CD8-positive, alpha-beta memory T cell (primary cell): ENCODE results near the gene P3H2. TPM values are rescaled to one million over a fixed set of nuclear protein-coding genes. Genes with fewer than 3 reads are reported as not detected.
A peak's percentile ranks its signal among the peaks of the same experiment; 100 is the strongest.

Source experiments
- CTCF ChIA-PET: fragments of 350-600 bp; sonication (Branson Sonifier 250); formaldehyde crosslinking; loops from one replicate; lab custom pipeline; 2021; ENCODE audit warnings: antibody characterized with exemption; lab: Charles Lee
- POLR2A ChIA-PET: fragments of 350-600 bp; sonication (Branson Sonifier 250); formaldehyde crosslinking; loops from one replicate; lab custom pipeline; 2021; ENCODE audit warnings: antibody characterized with exemption; lab: Charles Lee
- DNase-seq, 5 donors: peaks; one replicate each; pipeline versions ENCODE4 v3.0.0 to v3.0.0-alpha.2; 2020 to 2022; ENCODE audit warnings: mixed read lengths in 1 of 5
- H3K27ac ChIP-seq: one replicate; pipeline ENCODE4 v1.7.0; 2013; ENCODE audit warnings: low read depth, mild to moderate bottlenecking, low read length, moderate library complexity
- H3K27me3 ChIP-seq: 2 replicates; pipeline ENCODE4 v1.7.0; 2013; ENCODE audit warnings: low read length, mild to moderate bottlenecking; ENCODE audit not compliant: insufficient read depth, poor library complexity, severe bottlenecking
- H3K36me3 ChIP-seq: 2 replicates; pipeline ENCODE4 v1.7.0; 2013; ENCODE audit warnings: mild to moderate bottlenecking, low read length, moderate library complexity; ENCODE audit not compliant: insufficient read depth
- H3K4me1 ChIP-seq: 2 replicates; pipeline ENCODE4 v1.7.0; 2013; ENCODE audit warnings: mild to moderate bottlenecking, low read length, moderate library complexity; ENCODE audit not compliant: insufficient read depth
- H3K4me3 ChIP-seq: 2 replicates; pipeline ENCODE4 v1.7.0; 2013; ENCODE audit warnings: mild to moderate bottlenecking, low read length
- H3K9me3 ChIP-seq: 2 replicates; pipeline ENCODE4 v1.7.0; 2013; ENCODE audit warnings: mild to moderate bottlenecking, low read length
- H3K27ac Mint-ChIP-seq, 8 donors: one replicate each; pipeline ENCODE4 v1.8.0; 2020 to 2021; ENCODE audit warnings: mixed read lengths in 8 of 8, mild to moderate bottlenecking in 6 of 8, inconsistent platforms in 3 of 8, moderate library complexity in 3 of 8
- H3K27me3 Mint-ChIP-seq, 2 donors: one replicate each; pipeline ENCODE4 v1.8.0; 2020 to 2021; ENCODE audit warnings: mixed read lengths in 2 of 2, mild to moderate bottlenecking in 1 of 2, moderate library complexity in 1 of 2
- H3K36me3 Mint-ChIP-seq, 3 donors: one replicate each; pipeline ENCODE4 v1.8.0; 2020 to 2021; ENCODE audit warnings: mixed read lengths in 3 of 3, inconsistent platforms in 1 of 3, mild to moderate bottlenecking in 1 of 3
- H3K4me1 Mint-ChIP-seq, 3 donors: one replicate each; pipeline ENCODE4 v1.8.0; 2020 to 2021; ENCODE audit warnings: mixed read lengths in 3 of 3, inconsistent platforms in 1 of 3, mild to moderate bottlenecking in 1 of 3
- H3K4me3 Mint-ChIP-seq, 7 donors: one replicate each; pipeline ENCODE4 v1.8.0; 2020 to 2021; ENCODE audit warnings: mixed read lengths in 7 of 7, mild to moderate bottlenecking in 6 of 7, moderate library complexity in 4 of 7, inconsistent platforms in 2 of 7
- H3K9me3 Mint-ChIP-seq, 5 donors: one replicate each; pipeline ENCODE4 v1.8.0; 2020 to 2022; ENCODE audit warnings: mixed read lengths in 5 of 5, mild to moderate bottlenecking in 3 of 5, moderate library complexity in 2 of 5, inconsistent platforms in 1 of 5
- polyA plus RNA-seq: library from polyadenylated mRNA; unstranded; fragments of 300-500 nt; fragmentation: Illumina TruSeq; gene quantifications from one replicate; pipeline ENCODE4 v1.2.3, GENCODE V29; 2021
- total RNA-seq, 2 experiments: library from RNA; stranded (reverse); gene quantifications; one replicate each; pipeline ENCODE4 v1.2.3, GENCODE V29; 2021

P3H2 gene
- total and polyA plus RNA-seq, 3 experiments from 2014 or later, result not detected

GRCh38 chr3:190094160-190094718 is 26.5 kb downstream of the P3H2 start:
- POLR2A ChIA-PET, result no interaction called here

DNA sequence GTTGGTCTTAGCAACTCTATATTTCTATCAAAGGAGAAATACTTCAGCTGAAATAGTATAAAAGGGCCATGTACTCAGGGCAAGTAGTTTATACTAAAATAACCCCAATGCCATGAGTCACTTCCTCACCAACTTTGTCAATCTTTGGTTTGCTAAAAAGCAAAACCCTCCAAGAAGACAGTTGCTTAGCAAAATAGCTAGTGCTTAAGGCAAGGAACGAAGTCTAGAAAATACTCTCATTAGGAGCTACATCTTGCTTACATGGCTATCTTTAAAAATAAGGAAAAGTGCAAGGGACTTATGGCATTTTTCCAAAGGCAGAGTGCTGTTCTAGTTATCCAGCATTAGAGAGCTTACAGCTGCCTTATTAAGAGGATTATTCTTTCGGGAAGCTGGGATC is 28.4 kb downstream of the P3H2 start:
- Histone ChIP-seq H3K27ac (no peak overlapping the region), H3K4me3 (no peak overlapping the region), H3K27me3 (no peaks in the 10 kb centered on the region), H3K4me1 (no peaks in the 10 kb centered on the region), H3K36me3 (no peaks in the 10 kb centered on the region), H3K9me3 (no peaks in the 10 kb centered on the region)
- peaks cover 0 to 4% (median 0%) of the 10 kb centered on the region in 3 donors for H3K36me3 Mint-ChIP-seq
- peaks cover 0 to 3% (median 0%) of the 10 kb centered on the region in 5 donors for H3K9me3 Mint-ChIP-seq
- H3K4me1 Mint-ChIP-seq, result no peaks in the 10 kb centered on the region
- CTCF ChIA-PET, result no interaction called here
- peaks cover 2 to 18% of the 10 kb centered on the region in 2 donors for H3K27me3 Mint-ChIP-seq
- DNase-seq, result no peak
- POLR2A ChIA-PET, result no interaction called here
- no peak overlapping the region for H3K4me3 Mint-ChIP-seq
- H3K27ac Mint-ChIP-seq, result no peak overlapping the region

More at GRCh38 chr3:190094160-190094718, 26.5 kb downstream of the P3H2 start:
- Histone ChIP-seq H3K27ac (no peak overlapping the region), H3K36me3 (no peaks in the 10 kb centered on the region), H3K4me3 (no peak overlapping the region), H3K4me1 (no peaks in the 10 kb centered on the region), H3K9me3 (no peaks in the 10 kb centered on the region), H3K27me3 (no peaks in the 10 kb centered on the region)
- CTCF ChIA-PET, result no interaction called here
- H3K4me1 Mint-ChIP-seq, result no peaks in the 10 kb centered on the region
- DNase-seq, result no peak
- H3K4me3 Mint-ChIP-seq, result no peak overlapping the region
- no peaks in the 10 kb centered on the region for H3K9me3 Mint-ChIP-seq
- H3K27me3 Mint-ChIP-seq, result peaks cover 0 to 15% of the 10 kb centered on the region in 2 donors
- peaks cover 0 to 4% (median 0%) of the 10 kb centered on the region in 3 donors for H3K36me3 Mint-ChIP-seq
- no peak overlapping the region for H3K27ac Mint-ChIP-seq

- Mint-ChIP-seq H3K27me3 (peaks cover 2 to 18% of the 10 kb centered on the region in 2 donors), H3K36me3 (no peaks in the 10 kb centered on the region), H3K4me1 (no peaks in the 10 kb centered on the region), H3K4me3 (no peak overlapping the region), H3K27ac (no peak overlapping the region), H3K9me3 (peaks cover 0 to 3% (median 0%) of the 10 kb centered on the region in 5 donors)
- CTCF ChIA-PET, result no interaction called here
- no peak overlapping the region for H3K4me3 ChIP-seq
- H3K4me1 ChIP-seq, result no peaks in the 10 kb centered on the region
- H3K9me3 ChIP-seq, result no peaks in the 10 kb centered on the region
- H3K27ac ChIP-seq, result no peak overlapping the region
- no peaks in the 10 kb centered on the region for H3K36me3 ChIP-seq
- H3K27me3 ChIP-seq, result no peaks in the 10 kb centered on the region
- POLR2A ChIA-PET, result no interaction called here
- DNase-seq, result no peak
Measured at GRCh38 chr3:190089711-190090110, 31.0 kb downstream of the P3H2 start.

DNA sequence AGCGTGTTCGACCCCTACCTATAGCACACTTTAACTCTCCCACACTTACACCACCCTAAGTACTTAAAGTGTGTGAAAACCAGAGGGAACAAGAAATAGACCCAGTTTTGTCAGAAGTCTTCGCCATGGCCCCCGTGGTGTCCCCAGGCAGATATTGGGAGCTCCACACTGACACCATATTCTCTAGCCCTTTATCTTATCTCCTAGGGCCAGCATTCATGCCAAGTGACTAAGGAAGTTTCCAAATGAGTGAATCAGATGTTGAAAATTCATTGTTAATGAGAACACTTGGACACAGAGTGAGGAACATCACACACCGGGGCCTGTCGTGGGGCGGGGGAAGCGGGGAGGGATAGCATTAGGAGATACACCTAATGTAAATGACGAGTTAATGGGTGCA is 31.8 kb downstream of the P3H2 start:
- Mint-ChIP-seq H3K4me1 (no peaks in the 10 kb centered on the region), H3K27me3 (peaks cover 2 to 18% of the 10 kb centered on the region in 2 donors), H3K4me3 (no peak overlapping the region), H3K27ac (peak overlapping the region in 1 of 8 donors; percentile 33), H3K36me3 (no peaks in the 10 kb centered on the region), H3K9me3 (peaks cover 0 to 3% (median 0%) of the 10 kb centered on the region in 5 donors)
- ChIA-PET POLR2A (no interaction called here), CTCF (no interaction called here)
- Histone ChIP-seq H3K27ac (no peak overlapping the region), H3K27me3 (no peaks in the 10 kb centered on the region), H3K4me1 (no peaks in the 10 kb centered on the region), H3K4me3 (no peak overlapping the region), H3K36me3 (no peaks in the 10 kb centered on the region), H3K9me3 (no peaks in the 10 kb centered on the region)
- DNase-seq, result no peak

GRCh38 chr3:190086191-190086590 is 34.5 kb downstream of the P3H2 start:
- no peak for DNase-seq
- Histone ChIP-seq H3K36me3 (no peaks in the 10 kb centered on the region), H3K4me3 (no peak overlapping the region), H3K4me1 (no peaks in the 10 kb centered on the region), H3K9me3 (no peaks in the 10 kb centered on the region), H3K27me3 (no peaks in the 10 kb centered on the region), H3K27ac (no peak overlapping the region)
- no peak overlapping the region for H3K4me3 Mint-ChIP-seq
- no peak overlapping the region for H3K27ac Mint-ChIP-seq
- CTCF ChIA-PET, result no interaction called here
- peaks cover 0 to 3% (median 0%) of the 10 kb centered on the region in 5 donors for H3K9me3 Mint-ChIP-seq
- H3K27me3 Mint-ChIP-seq, result peaks cover 3 to 10% of the 10 kb centered on the region in 2 donors
- POLR2A ChIA-PET, result no interaction called here
- no peaks in the 10 kb centered on the region for H3K4me1 Mint-ChIP-seq
- H3K36me3 Mint-ChIP-seq, result no peaks in the 10 kb centered on the region

GRCh38 chr3:190084983-190085382 is 35.7 kb downstream of the P3H2 start:
- peaks cover 0 to 3% (median 0%) of the 10 kb centered on the region in 5 donors for H3K9me3 Mint-ChIP-seq

DNA sequence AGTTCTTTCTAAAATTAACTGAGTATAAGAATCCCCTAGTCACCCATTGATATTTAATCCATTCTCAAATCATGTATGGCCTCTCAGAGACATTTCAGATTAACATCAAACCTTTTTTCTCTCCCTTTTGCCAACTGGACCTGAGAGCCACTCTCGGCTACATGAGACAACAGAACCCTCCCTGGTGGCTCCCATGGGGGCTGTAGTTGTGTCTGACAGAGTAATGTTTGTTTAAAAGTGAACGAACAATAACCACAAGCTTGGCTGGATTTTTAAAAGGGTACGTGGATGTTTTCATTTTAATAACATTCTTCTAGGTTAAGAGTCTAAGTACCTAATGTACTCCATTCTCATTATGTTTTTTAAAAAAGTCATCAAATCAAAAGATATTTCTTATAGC is 37.1 kb downstream of the P3H2 start:
- ChIA-PET POLR2A (no interaction called here), CTCF (interaction anchor here (0.6 kb wide), 1 partner anchor 26 kb away, joined by 3 read pairs; no protein-coding TSS in a partner anchor)
- Histone ChIP-seq H3K36me3 (no peaks in the 10 kb centered on the region), H3K9me3 (no peaks in the 10 kb centered on the region), H3K27ac (no peak overlapping the region), H3K4me1 (no peaks in the 10 kb centered on the region), H3K4me3 (no peak overlapping the region), H3K27me3 (no peaks in the 10 kb centered on the region)
- Mint-ChIP-seq H3K36me3 (peaks cover 0 to 2% (median 0%) of the 10 kb centered on the region in 3 donors), H3K4me1 (no peaks in the 10 kb centered on the region), H3K9me3 (no peaks in the 10 kb centered on the region), H3K4me3 (no peak overlapping the region), H3K27me3 (peaks cover 3 to 4% of the 10 kb centered on the region in 2 donors), H3K27ac (no peak overlapping the region)
- no peak for DNase-seq

More at GRCh38 chr3:190084983-190085382, 35.7 kb downstream of the P3H2 start:
- CTCF ChIA-PET, result no interaction called here
- Histone ChIP-seq H3K9me3 (no peaks in the 10 kb centered on the region), H3K27me3 (no peaks in the 10 kb centered on the region), H3K4me1 (no peaks in the 10 kb centered on the region), H3K36me3 (no peaks in the 10 kb centered on the region), H3K27ac (no peak overlapping the region), H3K4me3 (no peak overlapping the region)
- Mint-ChIP-seq H3K36me3 (no peaks in the 10 kb centered on the region), H3K27ac (no peak overlapping the region), H3K4me3 (no peak overlapping the region), H3K4me1 (no peaks in the 10 kb centered on the region), H3K27me3 (peaks cover 5 to 10% of the 10 kb centered on the region in 2 donors)
- POLR2A ChIA-PET, result no interaction called here
- DNase-seq, result no peak

DNA sequence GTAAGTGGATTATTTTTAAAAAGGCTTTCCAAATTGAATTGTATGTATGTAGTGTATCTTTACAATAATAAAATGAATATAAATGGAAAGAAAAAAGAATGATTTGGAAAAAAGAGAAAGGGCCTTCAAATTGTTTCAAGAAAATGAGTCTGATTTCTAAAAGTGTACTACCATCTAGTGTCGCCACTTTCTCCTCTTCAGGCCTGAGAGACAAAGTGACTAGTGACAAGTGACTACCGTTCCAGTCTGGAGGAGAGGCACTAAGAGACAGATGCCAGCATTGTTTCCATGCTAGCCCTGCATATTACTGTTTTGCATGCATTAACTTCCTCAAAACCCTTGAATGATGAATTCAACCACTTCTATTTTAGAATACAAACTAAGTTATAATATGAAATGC is 39.3 kb downstream of the P3H2 start:
- Mint-ChIP-seq H3K27ac (no peak overlapping the region), H3K27me3 (peaks cover 0 to 9% of the 10 kb centered on the region in 2 donors), H3K36me3 (peaks cover 0 to 2% (median 0%) of the 10 kb centered on the region in 3 donors), H3K4me1 (no peaks in the 10 kb centered on the region), H3K4me3 (no peak overlapping the region), H3K9me3 (no peaks in the 10 kb centered on the region)
- Histone ChIP-seq H3K9me3 (no peaks in the 10 kb centered on the region), H3K27me3 (no peaks in the 10 kb centered on the region), H3K4me3 (no peak overlapping the region), H3K27ac (no peak overlapping the region), H3K4me1 (no peaks in the 10 kb centered on the region), H3K36me3 (no peaks in the 10 kb centered on the region)
- ChIA-PET POLR2A (no interaction called here), CTCF (no interaction called here)
- no peak for DNase-seq
